ENCODE data around the gene BMP10.

BMP10 gene

GRCh38 chr2:68908392-68908970 lies 37.3 kb upstream of the BMP10 start:
- TF ChIP-seq CTCF (IDR thresholded peaks at IDR 0.05; ENCODE audit: control insufficient read depth, extremely low read depth, insufficient read depth): no peak
- H3K4me3 ChIP-seq (ENCODE audit: low read depth, low read length): no peak overlapping the region
- DNase-seq (ENCODE audit: low read depth): peak; percentile 62

DNA sequence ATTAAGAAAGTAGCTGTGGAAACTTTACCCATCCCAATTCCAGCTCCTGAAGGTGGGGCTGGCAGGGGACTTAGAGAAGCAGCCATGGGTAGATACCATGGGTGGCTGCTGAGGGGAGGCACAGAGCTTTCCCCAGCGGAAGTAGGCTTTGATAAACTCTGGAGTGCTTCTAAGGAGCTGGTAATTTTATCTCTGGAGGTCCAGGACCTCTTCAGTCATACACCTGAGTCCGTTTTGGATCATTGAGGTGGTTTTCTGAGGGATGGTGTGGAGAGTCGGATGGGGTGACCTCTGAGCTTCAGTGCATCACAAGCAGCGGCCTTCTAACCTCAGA lies 36.7 kb upstream of the BMP10 start:
- no peak for DNase-seq (ENCODE audit: low read depth)
- no peak for TF ChIP-seq CTCF (IDR thresholded peaks at IDR 0.05; ENCODE audit: control insufficient read depth, extremely low read depth, insufficient read depth)
- no peak overlapping the region for H3K4me3 ChIP-seq (ENCODE audit: low read depth, low read length)

DNA sequence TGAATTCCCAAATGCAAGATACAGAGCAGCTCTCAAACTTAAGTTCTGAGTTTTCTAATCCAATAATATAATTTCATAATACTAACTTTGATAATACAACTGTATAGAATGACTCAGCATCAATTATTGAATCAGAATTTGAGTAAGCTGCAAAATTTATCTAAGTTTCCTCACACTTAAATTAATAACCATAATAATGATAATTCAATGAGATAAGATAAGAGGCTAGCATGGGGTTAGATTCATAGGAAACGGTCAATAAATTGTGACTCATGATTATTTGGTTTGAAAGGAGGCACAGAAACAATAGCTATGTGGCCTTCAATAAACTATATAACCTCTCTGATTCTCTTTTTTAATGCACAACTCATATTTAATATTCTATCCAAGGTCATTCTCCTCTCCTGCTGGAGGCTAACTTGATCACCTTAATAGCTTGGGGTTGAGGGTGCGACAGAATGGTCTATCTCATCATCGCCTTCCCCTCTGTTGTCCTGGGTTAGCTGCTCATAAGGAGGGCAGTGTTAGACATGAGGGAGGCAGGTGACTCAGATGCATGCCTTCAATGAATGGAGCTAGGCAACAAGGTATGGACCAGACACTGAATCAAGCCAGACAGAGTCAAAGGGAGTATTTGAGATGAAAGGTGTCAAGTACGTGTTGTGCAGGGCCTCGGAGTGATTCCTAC lies 36.2 kb upstream of the BMP10 start:
- no peak for DNase-seq (ENCODE audit: low read depth)
- H3K4me3 ChIP-seq (ENCODE audit: low read depth, low read length): no peak overlapping the region

DNA sequence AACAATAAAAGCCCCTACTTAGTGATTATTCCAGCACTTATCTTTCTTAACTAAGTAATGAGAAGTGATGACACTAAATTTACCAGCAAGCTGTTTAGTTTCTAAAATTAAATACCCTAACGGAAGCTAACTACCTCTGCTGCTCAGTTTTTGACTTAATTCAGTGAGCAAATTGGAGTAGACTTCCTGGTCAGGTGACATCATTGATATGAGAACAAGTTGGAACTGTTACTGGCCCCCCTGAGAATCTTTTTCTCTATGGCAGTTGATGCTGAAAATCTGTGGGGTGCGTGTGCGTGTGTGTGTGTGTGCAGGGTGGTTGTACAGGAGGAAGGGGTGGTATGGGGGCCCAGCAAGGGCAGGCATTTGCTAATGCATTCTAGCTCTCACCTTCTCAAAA lies 35.5 kb upstream of the BMP10 start:
- no peak for TF ChIP-seq CTCF (IDR thresholded peaks at IDR 0.05; ENCODE audit: control insufficient read depth, extremely low read depth, insufficient read depth)
- no peak overlapping the region for H3K4me3 ChIP-seq (ENCODE audit: low read depth, low read length)
- DNase-seq (ENCODE audit: low read depth): no peak

More for the DNA sequence above, 36.2 kb upstream of the BMP10 start:
- no peak for TF ChIP-seq CTCF (IDR thresholded peaks at IDR 0.05; ENCODE audit: control insufficient read depth, extremely low read depth, insufficient read depth)

GRCh38 chr2:68905116-68905515 lies 33.9 kb upstream of the BMP10 start:
- no peak overlapping the region for H3K4me3 ChIP-seq (ENCODE audit: low read depth, low read length)
- DNase-seq (ENCODE audit: low read depth): no peak
- no peak for TF ChIP-seq CTCF (IDR thresholded peaks at IDR 0.05; ENCODE audit: control insufficient read depth, extremely low read depth, insufficient read depth)

DNA sequence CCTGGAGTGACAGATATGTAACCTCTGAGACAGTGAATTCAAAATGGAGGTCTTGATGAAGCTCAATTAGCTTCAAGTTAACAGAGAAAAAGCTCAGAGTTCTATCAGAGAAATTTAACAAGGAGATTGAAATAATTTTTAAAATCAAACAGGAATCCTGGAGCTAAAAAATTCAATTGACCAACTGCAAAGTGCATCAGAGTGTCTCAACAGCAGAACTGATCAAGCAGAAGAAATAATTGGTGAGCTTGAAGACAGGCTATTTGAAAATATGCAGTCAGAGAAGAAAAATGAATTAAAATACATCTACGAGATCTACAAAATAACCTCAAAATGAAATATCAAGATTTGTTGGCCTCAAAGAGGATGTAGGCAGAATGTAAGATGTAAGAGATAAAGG lies 30.4 kb upstream of the BMP10 start:
- no peak overlapping the region for H3K4me3 ChIP-seq (ENCODE audit: low read depth, low read length)
- TF ChIP-seq CTCF (IDR thresholded peaks at IDR 0.05; ENCODE audit: control insufficient read depth, extremely low read depth, insufficient read depth): no peak
- DNase-seq (ENCODE audit: low read depth): no peak

GRCh38 chr2:68901199-68901514 lies 30.0 kb upstream of the BMP10 start:
- peak; percentile 26; the same call in 1 of the 2 replicates for TF ChIP-seq CTCF (IDR thresholded peaks at IDR 0.05; ENCODE audit: control insufficient read depth, extremely low read depth, insufficient read depth)
- no peak overlapping the region for H3K4me3 ChIP-seq (ENCODE audit: low read depth, low read length)
- no peak for DNase-seq (ENCODE audit: low read depth)
